Mesothelial cell of epicardium (in vitro differentiated cells): Measurements from ENCODE around the gene RANBP1. TPM values are rescaled to one million over a fixed set of nuclear protein-coding genes. Genes with fewer than 3 reads are reported as not detected.

Source experiments
- DNase-seq, 2 experiments: peaks; one replicate each; pipeline ENCODE4 v3.0.0; 2021; ENCODE audit warnings: low spot score in 2 of 2; ENCODE audit not compliant: unreplicated experiment in 2 of 2
- H3K27ac Mint-ChIP-seq: 2 replicates; pipeline ENCODE4 v1.8.0; 2021; ENCODE audit warnings: mixed read lengths
- H3K27me3 Mint-ChIP-seq: 2 replicates; pipeline ENCODE4 v1.8.0; 2021; ENCODE audit warnings: low read depth, mixed read lengths
- H3K36me3 Mint-ChIP-seq: 2 replicates; pipeline ENCODE4 v1.8.0; 2021; ENCODE audit warnings: mixed read lengths
- H3K4me1 Mint-ChIP-seq: 2 replicates; pipeline ENCODE4 v1.8.0; 2021; ENCODE audit warnings: mixed read lengths
- H3K4me3 Mint-ChIP-seq: 2 replicates; pipeline ENCODE4 v1.8.0; 2021; ENCODE audit warnings: mild to moderate bottlenecking, moderate library complexity, mixed read lengths
- H3K9me3 Mint-ChIP-seq: 2 replicates; pipeline ENCODE4 v1.8.0; 2021; ENCODE audit warnings: mixed read lengths
- CTCF ChIP-seq: fragments of 200-600 bp; sonication (generic); IDR thresholded peaks from one replicate; pipeline ENCODE4 v1.5.0; 2021; ENCODE audit warnings: antibody characterized with exemption; ENCODE audit not compliant: unreplicated experiment
- total RNA-seq: library from RNA; stranded (reverse); gene quantifications from 3 replicates; pipeline ENCODE4 v1.2.1, GENCODE V29; 2021

RANBP1 gene
- total RNA-seq, 1 donor from 2014 or later, result 154 TPM

GRCh38 chr22:20135806-20136602 is 20.1 kb downstream of the RANBP1 start:
- TF ChIP-seq CTCF, result no peak
- Mint-ChIP-seq H3K27me3 (no peaks in the 10 kb centered on the region), H3K4me1 (peaks cover 16% of the 10 kb centered on the region), H3K4me3 (no peak overlapping the region), H3K27ac (no peak overlapping the region), H3K36me3 (no peaks in the 10 kb centered on the region), H3K9me3 (no peaks in the 10 kb centered on the region)
- DNase-seq, result no peak

- H3K4me3 Mint-ChIP-seq, result no peak overlapping the region
Observed at GRCh38 chr22:20136603-20136873, 20.6 kb downstream of the RANBP1 start.

GRCh38 chr22:20137113-20137512 is 21.2 kb downstream of the RANBP1 start:
- Mint-ChIP-seq H3K4me1 (peaks cover 16% of the 10 kb centered on the region), H3K9me3 (no peaks in the 10 kb centered on the region), H3K27me3 (no peaks in the 10 kb centered on the region), H3K4me3 (no peak overlapping the region), H3K36me3 (no peaks in the 10 kb centered on the region), H3K27ac (no peak overlapping the region)
- DNase-seq, result no peak
- TF ChIP-seq CTCF, result no peak

More at GRCh38 chr22:20136603-20136873, 20.6 kb downstream of the RANBP1 start:
- Mint-ChIP-seq H3K4me1 (peaks cover 16% of the 10 kb centered on the region), H3K9me3 (no peaks in the 10 kb centered on the region), H3K36me3 (no peaks in the 10 kb centered on the region), H3K27ac (no peak overlapping the region), H3K27me3 (no peaks in the 10 kb centered on the region)
- TF ChIP-seq CTCF, result no peak
- DNase-seq, result no peak

GRCh38 chr22:20137671-20138416 is 21.9 kb downstream of the RANBP1 start:
- H3K27ac Mint-ChIP-seq, result peak overlapping the region; percentile 67
- H3K36me3 Mint-ChIP-seq, result no peaks in the 10 kb centered on the region
- no peak overlapping the region for H3K4me3 Mint-ChIP-seq
- TF ChIP-seq CTCF, result no peak
- DNase-seq, result no peak
- H3K9me3 Mint-ChIP-seq, result no peaks in the 10 kb centered on the region
- peaks cover 12% of the 10 kb centered on the region for H3K4me1 Mint-ChIP-seq
- no peaks in the 10 kb centered on the region for H3K27me3 Mint-ChIP-seq

- Mint-ChIP-seq H3K27ac (no peak overlapping the region), H3K4me1 (peaks cover 7% of the 10 kb centered on the region), H3K4me3 (no peak overlapping the region), H3K9me3 (no peaks in the 10 kb centered on the region), H3K36me3 (no peaks in the 10 kb centered on the region), H3K27me3 (no peaks in the 10 kb centered on the region)
- DNase-seq, result no peak
- TF ChIP-seq CTCF, result no peak
Observed at GRCh38 chr22:20138417-20138738, 22.5 kb downstream of the RANBP1 start.
